ENCODE data around the gene NUFIP1.
A peak's percentile ranks its signal among the peaks of the same experiment; 100 is the strongest.

The NUFIP1 gene

GRCh38 chr13:44920013-44920412 lies 69.3 kb downstream of the NUFIP1 start:
- Histone ChIP-seq H3K27me3 (ENCODE audit: control insufficient read depth in 1 of 2, insufficient read depth in 2 of 2, low read length in 2 of 2) (no peaks in the 10 kb centered on the region), H3K4me1 (ENCODE audit: control insufficient read depth, insufficient read depth, low read length) (peaks cover 33% of the 10 kb centered on the region), H3K9me3 (ENCODE audit: control insufficient read depth in 2 of 2, low read length in 2 of 2) (no peaks in the 10 kb centered on the region), H3K4me3 (ENCODE audit: low read length in 2 of 2) (no peak overlapping the region), H3K27ac (ENCODE audit: low read length) (peak overlapping the region; percentile 98), H3K36me3 (ENCODE audit: control insufficient read depth in 2 of 2, insufficient read depth in 2 of 2, low read length in 2 of 2) (no peaks in the 10 kb centered on the region), H3K9ac (ENCODE audit: low read length in 2 of 2) (no peak overlapping the region)

- H3K9ac ChIP-seq (ENCODE audit: low read length in 2 of 2): peak overlapping the region; percentile 80 to 94
- no peaks in the 10 kb centered on the region for H3K27me3 ChIP-seq (ENCODE audit: control insufficient read depth in 1 of 2, insufficient read depth in 2 of 2, low read length in 2 of 2)
- no peaks in the 10 kb centered on the region for H3K36me3 ChIP-seq (ENCODE audit: control insufficient read depth in 2 of 2, insufficient read depth in 2 of 2, low read length in 2 of 2)
- H3K4me1 ChIP-seq (ENCODE audit: control insufficient read depth, insufficient read depth, low read length): peaks cover 33% of the 10 kb centered on the region
- peak overlapping the region; percentile 98 for H3K27ac ChIP-seq (ENCODE audit: low read length)
- peak overlapping the region; percentile 67 to 78 for H3K4me3 ChIP-seq (ENCODE audit: low read length in 2 of 2)
- H3K9me3 ChIP-seq (ENCODE audit: control insufficient read depth in 2 of 2, low read length in 2 of 2): no peaks in the 10 kb centered on the region
Observed at GRCh38 chr13:44919104-44919804, 70.0 kb downstream of the NUFIP1 start.

- H3K36me3 ChIP-seq (ENCODE audit: control insufficient read depth in 2 of 2, insufficient read depth in 2 of 2, low read length in 2 of 2): no peaks in the 10 kb centered on the region
- H3K9ac ChIP-seq (ENCODE audit: low read length in 2 of 2): peak overlapping the region; percentile 80 to 94
- no peaks in the 10 kb centered on the region for H3K27me3 ChIP-seq (ENCODE audit: control insufficient read depth in 1 of 2, insufficient read depth in 2 of 2, low read length in 2 of 2)
- H3K9me3 ChIP-seq (ENCODE audit: control insufficient read depth in 2 of 2, low read length in 2 of 2): no peaks in the 10 kb centered on the region
- peak overlapping the region; percentile 98 for H3K27ac ChIP-seq (ENCODE audit: low read length)
- peak overlapping the region; percentile 67 to 78 for H3K4me3 ChIP-seq (ENCODE audit: low read length in 2 of 2)
- peaks cover 33% of the 10 kb centered on the region for H3K4me1 ChIP-seq (ENCODE audit: control insufficient read depth, insufficient read depth, low read length)
Observed at GRCh38 chr13:44918326-44919103, 70.8 kb downstream of the NUFIP1 start.

GRCh38 chr13:44917589-44918325 lies 71.5 kb downstream of the NUFIP1 start:
- Histone ChIP-seq H3K4me1 (ENCODE audit: control insufficient read depth, insufficient read depth, low read length) (peaks cover 30% of the 10 kb centered on the region), H3K4me3 (ENCODE audit: low read length in 2 of 2) (peak overlapping the region; percentile 67 to 78), H3K27ac (ENCODE audit: low read length) (peak overlapping the region; percentile 98), H3K9ac (ENCODE audit: low read length in 2 of 2) (peak overlapping the region; percentile 80 to 94), H3K9me3 (ENCODE audit: control insufficient read depth in 2 of 2, low read length in 2 of 2) (no peaks in the 10 kb centered on the region), H3K27me3 (ENCODE audit: control insufficient read depth in 1 of 2, insufficient read depth in 2 of 2, low read length in 2 of 2) (no peaks in the 10 kb centered on the region), H3K36me3 (ENCODE audit: control insufficient read depth in 2 of 2, insufficient read depth in 2 of 2, low read length in 2 of 2) (no peaks in the 10 kb centered on the region)

- Histone ChIP-seq H3K27ac (ENCODE audit: low read length) (no peak overlapping the region), H3K27me3 (ENCODE audit: control insufficient read depth in 1 of 2, insufficient read depth in 2 of 2, low read length in 2 of 2) (no peaks in the 10 kb centered on the region), H3K9me3 (ENCODE audit: control insufficient read depth in 2 of 2, low read length in 2 of 2) (peaks cover 0 to 4% of the 10 kb centered on the region in 2 donors), H3K4me3 (ENCODE audit: low read length in 2 of 2) (no peak overlapping the region), H3K4me1 (ENCODE audit: control insufficient read depth, insufficient read depth, low read length) (peaks cover under 1% of the 10 kb centered on the region), H3K36me3 (ENCODE audit: control insufficient read depth in 2 of 2, insufficient read depth in 2 of 2, low read length in 2 of 2) (no peaks in the 10 kb centered on the region), H3K9ac (ENCODE audit: low read length in 2 of 2) (no peak overlapping the region)
Observed at GRCh38 chr13:44912278-44913016, 76.8 kb downstream of the NUFIP1 start.

- Histone ChIP-seq H3K9ac (ENCODE audit: low read length in 2 of 2) (no peak overlapping the region), H3K4me3 (ENCODE audit: low read length in 2 of 2) (no peak overlapping the region), H3K4me1 (ENCODE audit: control insufficient read depth, insufficient read depth, low read length) (peaks cover 38% of the 10 kb centered on the region), H3K9me3 (ENCODE audit: control insufficient read depth in 2 of 2, low read length in 2 of 2) (peaks cover 0 to 4% of the 10 kb centered on the region in 2 donors), H3K36me3 (ENCODE audit: control insufficient read depth in 2 of 2, insufficient read depth in 2 of 2, low read length in 2 of 2) (no peaks in the 10 kb centered on the region), H3K27ac (ENCODE audit: low read length) (no peak overlapping the region), H3K27me3 (ENCODE audit: control insufficient read depth in 1 of 2, insufficient read depth in 2 of 2, low read length in 2 of 2) (no peaks in the 10 kb centered on the region)
Observed at GRCh38 chr13:44908712-44909111, 80.6 kb downstream of the NUFIP1 start.

- Histone ChIP-seq H3K9me3 (ENCODE audit: control insufficient read depth in 2 of 2, low read length in 2 of 2) (peaks cover 0 to 4% of the 10 kb centered on the region in 2 donors), H3K9ac (ENCODE audit: low read length in 2 of 2) (no peak overlapping the region), H3K4me1 (ENCODE audit: control insufficient read depth, insufficient read depth, low read length) (peaks cover 42% of the 10 kb centered on the region), H3K27ac (ENCODE audit: low read length) (no peak overlapping the region), H3K27me3 (ENCODE audit: control insufficient read depth in 1 of 2, insufficient read depth in 2 of 2, low read length in 2 of 2) (no peaks in the 10 kb centered on the region), H3K36me3 (ENCODE audit: control insufficient read depth in 2 of 2, insufficient read depth in 2 of 2, low read length in 2 of 2) (no peaks in the 10 kb centered on the region), H3K4me3 (ENCODE audit: low read length in 2 of 2) (no peak overlapping the region)
Observed at GRCh38 chr13:44908266-44908665, 81.0 kb downstream of the NUFIP1 start.

- Histone ChIP-seq H3K27ac (ENCODE audit: low read length) (peak overlapping the region; percentile 94), H3K4me3 (ENCODE audit: low read length in 2 of 2) (peak overlapping the region in 1 of 2 donors; percentile 40), H3K9ac (ENCODE audit: low read length in 2 of 2) (peak overlapping the region in 1 of 2 donors; percentile 51), H3K27me3 (ENCODE audit: control insufficient read depth in 1 of 2, insufficient read depth in 2 of 2, low read length in 2 of 2) (no peaks in the 10 kb centered on the region), H3K9me3 (ENCODE audit: control insufficient read depth in 2 of 2, low read length in 2 of 2) (peaks cover 0 to 4% of the 10 kb centered on the region in 2 donors), H3K4me1 (ENCODE audit: control insufficient read depth, insufficient read depth, low read length) (peaks cover 49% of the 10 kb centered on the region), H3K36me3 (ENCODE audit: control insufficient read depth in 2 of 2, insufficient read depth in 2 of 2, low read length in 2 of 2) (no peaks in the 10 kb centered on the region)
Observed at GRCh38 chr13:44906713-44907112, 82.6 kb downstream of the NUFIP1 start.

- peaks cover 0 to 2% of the 10 kb centered on the region in 2 donors for H3K9me3 ChIP-seq (ENCODE audit: control insufficient read depth in 2 of 2, low read length in 2 of 2)
- H3K4me3 ChIP-seq (ENCODE audit: low read length in 2 of 2): peak overlapping the region in 1 of 2 donors; percentile 40
- H3K27me3 ChIP-seq (ENCODE audit: control insufficient read depth in 1 of 2, insufficient read depth in 2 of 2, low read length in 2 of 2): no peaks in the 10 kb centered on the region
- peak overlapping the region; percentile 94 for H3K27ac ChIP-seq (ENCODE audit: low read length)
- peaks cover 49% of the 10 kb centered on the region for H3K4me1 ChIP-seq (ENCODE audit: control insufficient read depth, insufficient read depth, low read length)
- no peaks in the 10 kb centered on the region for H3K36me3 ChIP-seq (ENCODE audit: control insufficient read depth in 2 of 2, insufficient read depth in 2 of 2, low read length in 2 of 2)
- no peak overlapping the region for H3K9ac ChIP-seq (ENCODE audit: low read length in 2 of 2)
Observed at GRCh38 chr13:44906230-44906629, 83.0 kb downstream of the NUFIP1 start.

- Histone ChIP-seq H3K4me3 (ENCODE audit: low read length in 2 of 2) (peak overlapping the region in 1 of 2 donors; percentile 47), H3K36me3 (ENCODE audit: control insufficient read depth in 2 of 2, insufficient read depth in 2 of 2, low read length in 2 of 2) (no peaks in the 10 kb centered on the region), H3K9me3 (ENCODE audit: control insufficient read depth in 2 of 2, low read length in 2 of 2) (no peaks in the 10 kb centered on the region), H3K9ac (ENCODE audit: low read length in 2 of 2) (peak overlapping the region; percentile 2 to 21), H3K4me1 (ENCODE audit: control insufficient read depth, insufficient read depth, low read length) (peaks cover 49% of the 10 kb centered on the region), H3K27ac (ENCODE audit: low read length) (peak overlapping the region; percentile 94), H3K27me3 (ENCODE audit: control insufficient read depth in 1 of 2, insufficient read depth in 2 of 2, low read length in 2 of 2) (no peaks in the 10 kb centered on the region)
Observed at GRCh38 chr13:44905556-44905955, 83.7 kb downstream of the NUFIP1 start.

Data from stomach smooth muscle (tissue), 2 donors.